HG03571 (cell line): ENCODE results near the gene ZNF763.
"Not testable (repeated sequence)": the region's sequence is repeated elsewhere in the genome, so short reads cannot be mapped to it uniquely, and the experiment has no call there.

Experiments
- ATAC-seq: cut with Tn5 transposase; IDR thresholded peaks from one replicate; pipeline ENCODE4 v1.9.1; 2021; ENCODE audit not compliant: unreplicated experiment

ZNF763 gene

GRCh38 chr19:11971041-11971440 lies 6.2 kb downstream of the ZNF763 start:
- no peak for ATAC-seq

GRCh38 chr19:11973019-11973810 lies 8.4 kb downstream of the ZNF763 start:
- ATAC-seq, result no peak

DNA sequence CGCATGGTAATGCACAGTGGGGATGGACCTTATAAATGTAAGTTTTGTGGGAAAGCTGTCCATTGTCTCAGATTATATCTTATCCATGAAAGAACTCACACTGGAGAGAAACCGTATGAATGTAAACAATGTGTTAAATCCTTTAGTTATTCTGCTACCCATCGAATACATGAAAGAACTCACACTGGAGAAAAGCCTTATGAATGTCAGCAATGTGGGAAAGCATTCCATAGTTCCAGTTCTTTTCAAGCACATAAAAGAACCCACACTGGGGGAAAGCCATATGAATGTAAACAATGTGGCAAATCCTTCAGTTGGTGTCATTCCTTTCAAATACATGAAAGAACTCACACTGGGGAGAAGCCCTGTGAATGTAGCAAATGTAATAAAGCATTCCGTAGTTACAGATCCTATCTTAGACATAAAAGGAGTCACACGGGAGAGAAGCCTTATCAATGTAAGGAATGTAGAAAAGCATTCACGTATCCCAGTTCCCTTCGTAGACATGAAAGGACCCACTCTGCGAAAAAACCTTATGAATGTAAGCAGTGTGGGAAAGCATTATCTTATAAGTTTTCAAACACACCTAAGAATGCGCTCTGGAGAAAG lies 13.8 kb downstream of the ZNF763 start:
- ATAC-seq, result no peak

GRCh38 chr19:11979527-11979926 lies 14.7 kb downstream of the ZNF763 start:
- ATAC-seq, result no peak

- no peak for ATAC-seq
Observed at GRCh38 chr19:11982526-11982925, 17.7 kb downstream of the ZNF763 start.

- no peak for ATAC-seq
Observed at GRCh38 chr19:11984986-11985385, 20.1 kb downstream of the ZNF763 start.

- no peak for ATAC-seq
Observed at GRCh38 chr19:11986754-11987153, 21.9 kb downstream of the ZNF763 start.

DNA sequence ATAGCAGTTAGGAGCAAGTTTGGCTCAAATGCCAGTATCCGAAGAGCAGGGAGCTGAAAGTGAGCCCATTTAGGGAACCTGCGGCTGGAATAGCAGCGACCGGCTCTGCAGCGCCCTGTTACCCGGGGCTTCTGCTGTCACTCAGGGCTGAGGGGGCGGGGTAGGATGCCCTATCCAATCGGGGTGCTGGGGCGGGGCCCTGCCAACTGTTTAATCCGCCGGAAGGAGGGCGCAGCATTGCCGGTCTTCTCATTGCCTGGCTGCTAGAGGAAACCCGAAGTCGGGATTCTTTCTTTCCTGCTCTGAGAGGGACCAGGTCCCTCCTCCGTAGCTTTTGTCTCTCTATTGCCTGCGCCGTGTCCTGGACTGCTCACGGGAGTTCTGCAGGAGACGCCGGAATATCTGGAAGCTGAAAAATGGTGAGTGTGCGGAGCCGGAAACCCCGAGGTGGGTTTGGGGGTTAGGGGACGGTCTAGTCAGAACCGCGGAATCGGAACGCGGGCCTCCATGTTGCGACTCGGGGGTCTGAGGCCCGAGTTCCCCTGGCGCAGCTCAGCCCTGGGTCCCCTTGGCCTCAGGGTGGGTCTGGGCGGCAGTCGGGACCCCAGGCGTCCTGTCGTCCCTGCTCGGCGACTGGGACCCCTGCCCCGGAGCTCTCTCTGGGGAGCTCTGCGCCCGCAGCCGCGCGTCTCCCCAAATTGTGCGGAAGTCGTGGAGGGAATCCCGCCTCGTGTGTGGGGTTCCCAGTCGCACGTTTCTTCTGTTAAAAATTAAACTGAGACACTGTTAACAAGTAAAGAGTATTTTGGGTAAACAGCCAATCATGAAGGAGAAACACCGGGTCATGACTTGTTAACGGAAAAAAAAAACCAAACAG lies 22.8 kb downstream of the ZNF763 start:
- ATAC-seq, result peak; percentile 77

- ATAC-seq, result no peak
Observed at GRCh38 chr19:11989112-11989456, 24.2 kb downstream of the ZNF763 start.

- not testable (repeated sequence) for ATAC-seq
Observed at GRCh38 chr19:11991921-11992320, 27.1 kb downstream of the ZNF763 start.

DNA sequence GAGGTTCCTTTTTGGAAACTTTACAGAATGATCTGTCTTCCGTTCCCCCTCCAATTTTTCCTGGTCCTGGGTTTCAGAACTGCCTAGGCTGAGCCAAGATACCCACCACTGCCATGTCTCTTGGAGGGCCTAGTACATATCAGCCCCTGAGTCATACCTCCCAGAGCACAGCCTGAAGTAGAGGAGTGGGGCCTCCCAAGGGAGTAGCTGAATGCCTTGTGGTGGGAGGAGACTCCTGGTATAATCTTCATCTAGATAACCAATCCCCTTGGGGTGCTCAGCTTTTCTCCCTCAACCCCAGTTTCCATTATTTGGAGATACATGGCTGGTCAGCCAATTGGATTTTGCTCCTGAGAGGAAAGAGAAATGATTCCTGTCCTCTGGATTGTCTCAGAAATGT lies 30.3 kb downstream of the ZNF763 start:
- no peak for ATAC-seq

GRCh38 chr19:12000152-12000981 lies 35.5 kb downstream of the ZNF763 start:
- ATAC-seq, result no peak

GRCh38 chr19:12015015-12015752 lies 50.3 kb downstream of the ZNF763 start:
- no peak for ATAC-seq

- no peak for ATAC-seq
Observed at GRCh38 chr19:12015753-12016116, 50.9 kb downstream of the ZNF763 start.
